OCI-LY3 (cell line): ENCODE results near the gene MSI2.

Experiments used
- H2AFZ ChIP-seq: fragments of 200-600, 300-600 bp; shearing (Covaris generic); 2 replicates; pipeline ENCODE4 v1.6.0; 2014; ENCODE audit warnings: antibody characterized with exemption, low read depth, low read length
- H3K27ac ChIP-seq: fragments of 200-600, 300-600 bp; sonication (generic); 2 replicates; pipeline ENCODE4 v1.5.1; 2014; ENCODE audit warnings: mild to moderate bottlenecking, low read length, moderate library complexity, mixed read lengths
- H3K27me3 ChIP-seq: fragments of 200-600, 300-600 bp; sonication (generic); 2 replicates; pipeline ENCODE4 v1.6.1; 2014; ENCODE audit warnings: low read depth, low read length, mixed read lengths
- H3K36me3 ChIP-seq: fragments of 200-600, 300-600 bp; sonication (generic); replicated peaks from 2 replicates; pipeline ENCODE3; 2014; ENCODE audit warnings: low read depth, low read length, mixed read lengths
- H3K4me1 ChIP-seq: fragments of 300-600, 200-600 bp; sonication (generic); 2 replicates; pipeline ENCODE4 v1.6.1; 2014; ENCODE audit warnings: low read length, mixed read lengths
- H3K4me2 ChIP-seq: fragments of 200-600, 300-600 bp; sonication (generic); 2 replicates; pipeline ENCODE4 v1.6.1; 2014; ENCODE audit warnings: low read length, mixed read lengths
- H3K4me3 ChIP-seq: fragments of 300-600, 200-600 bp; sonication (generic); 2 replicates; pipeline ENCODE4 v1.5.1; 2014; ENCODE audit warnings: antibody characterized with exemption, mild to moderate bottlenecking, low read length, moderate library complexity
- H3K79me2 ChIP-seq: fragments of 300-600, 200-600 bp; shearing (Covaris generic); 2 replicates; pipeline ENCODE4 v1.6.1; 2014; ENCODE audit warnings: mild to moderate bottlenecking, low read length, mixed read lengths
- H3K9ac ChIP-seq: fragments of 300-600, 200-600 bp; shearing (Covaris generic); 2 replicates; pipeline ENCODE4 v1.6.0; 2014; ENCODE audit warnings: mild to moderate bottlenecking, low read length, moderate library complexity
- H3K9me3 ChIP-seq: fragments of 200-600, 300-600 bp; shearing (Covaris generic); 2 replicates; pipeline ENCODE4 v1.6.1; 2014; ENCODE audit warnings: low read length, mixed read lengths; ENCODE audit not compliant: insufficient read depth
- H4K20me1 ChIP-seq: fragments of 200-600, 300-600 bp; sonication (generic); 2 replicates; pipeline ENCODE4 v1.6.1; 2016; ENCODE audit warnings: low read length, mixed read lengths; ENCODE audit not compliant: insufficient read depth
- EZH2phosphoT487 ChIP-seq: fragments of 200-600 bp; shearing (Covaris generic); IDR thresholded peaks from 2 replicates; pipeline ENCODE4 v1.6.1; 2018; ENCODE audit warnings: antibody characterized with exemption, mixed run types, low read depth
- TF ChIP-seq, protein P1 (sequence below): fragments of 200-600, 300-600 bp; sonication (generic); IDR thresholded peaks from 2 replicates; pipeline ENCODE4 v1.5.1; 2014; ENCODE audit warnings: antibody characterized with exemption, low read length, low read depth

Gene MSI2

DNA sequence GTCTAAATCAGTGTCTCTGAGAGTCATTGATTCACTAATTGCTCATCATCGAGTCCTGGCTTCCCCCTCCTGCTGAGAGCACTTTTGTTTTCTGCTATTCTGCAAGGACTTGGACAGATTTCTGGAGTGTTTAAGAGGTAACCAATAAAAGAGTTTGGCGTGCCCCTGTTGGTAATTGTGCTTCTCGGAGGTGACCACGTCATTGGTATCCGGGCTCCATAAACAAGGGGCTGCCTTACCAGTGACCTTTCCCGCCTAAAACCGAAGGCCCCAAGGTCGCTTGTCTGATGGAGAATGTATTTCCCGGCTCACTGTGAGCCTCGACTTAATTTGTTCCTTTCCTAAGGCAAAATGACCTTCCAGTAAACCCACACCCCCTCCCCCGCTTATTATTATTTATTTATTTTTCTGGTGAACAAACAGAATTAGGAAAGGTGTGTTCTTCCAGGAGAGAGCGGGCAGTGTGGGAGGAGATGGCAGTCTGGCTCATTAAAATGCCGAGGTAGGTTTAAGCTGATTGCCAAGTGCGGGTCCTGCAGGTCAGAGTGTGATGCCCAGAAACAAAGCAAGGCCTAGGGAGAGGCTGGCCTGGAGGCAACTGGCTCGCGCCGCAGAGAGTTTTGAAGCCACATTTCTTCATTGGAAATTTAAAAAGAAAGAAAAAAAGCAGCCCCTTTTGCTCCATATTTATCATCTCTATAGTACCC lies 30.2 kb downstream of the MSI2 start:
- Histone ChIP-seq H3K4me3 (no peak overlapping the region), H3K27me3 (no peaks in the 10 kb centered on the region), H3K4me1 (peaks cover 8% of the 10 kb centered on the region), H3K4me2 (no peak overlapping the region), H4K20me1 (peaks cover 33% of the 10 kb centered on the region), H3K79me2 (peaks cover 31% of the 10 kb centered on the region; the same call in 1 of the 2 replicates), H2AFZ (no peak overlapping the region), H3K36me3 (peaks cover 11% of the 10 kb centered on the region), H3K9ac (no peak overlapping the region), H3K9me3 (no peaks in the 10 kb centered on the region), H3K27ac (no peak overlapping the region)
- TF ChIP-seq EZH2phosphoT487 = no peak
- TF ChIP-seq, protein P1, sequence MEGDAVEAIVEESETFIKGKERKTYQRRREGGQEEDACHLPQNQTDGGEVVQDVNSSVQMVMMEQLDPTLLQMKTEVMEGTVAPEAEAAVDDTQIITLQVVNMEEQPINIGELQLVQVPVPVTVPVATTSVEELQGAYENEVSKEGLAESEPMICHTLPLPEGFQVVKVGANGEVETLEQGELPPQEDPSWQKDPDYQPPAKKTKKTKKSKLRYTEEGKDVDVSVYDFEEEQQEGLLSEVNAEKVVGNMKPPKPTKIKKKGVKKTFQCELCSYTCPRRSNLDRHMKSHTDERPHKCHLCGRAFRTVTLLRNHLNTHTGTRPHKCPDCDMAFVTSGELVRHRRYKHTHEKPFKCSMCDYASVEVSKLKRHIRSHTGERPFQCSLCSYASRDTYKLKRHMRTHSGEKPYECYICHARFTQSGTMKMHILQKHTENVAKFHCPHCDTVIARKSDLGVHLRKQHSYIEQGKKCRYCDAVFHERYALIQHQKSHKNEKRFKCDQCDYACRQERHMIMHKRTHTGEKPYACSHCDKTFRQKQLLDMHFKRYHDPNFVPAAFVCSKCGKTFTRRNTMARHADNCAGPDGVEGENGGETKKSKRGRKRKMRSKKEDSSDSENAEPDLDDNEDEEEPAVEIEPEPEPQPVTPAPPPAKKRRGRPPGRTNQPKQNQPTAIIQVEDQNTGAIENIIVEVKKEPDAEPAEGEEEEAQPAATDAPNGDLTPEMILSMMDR = no peak

DNA sequence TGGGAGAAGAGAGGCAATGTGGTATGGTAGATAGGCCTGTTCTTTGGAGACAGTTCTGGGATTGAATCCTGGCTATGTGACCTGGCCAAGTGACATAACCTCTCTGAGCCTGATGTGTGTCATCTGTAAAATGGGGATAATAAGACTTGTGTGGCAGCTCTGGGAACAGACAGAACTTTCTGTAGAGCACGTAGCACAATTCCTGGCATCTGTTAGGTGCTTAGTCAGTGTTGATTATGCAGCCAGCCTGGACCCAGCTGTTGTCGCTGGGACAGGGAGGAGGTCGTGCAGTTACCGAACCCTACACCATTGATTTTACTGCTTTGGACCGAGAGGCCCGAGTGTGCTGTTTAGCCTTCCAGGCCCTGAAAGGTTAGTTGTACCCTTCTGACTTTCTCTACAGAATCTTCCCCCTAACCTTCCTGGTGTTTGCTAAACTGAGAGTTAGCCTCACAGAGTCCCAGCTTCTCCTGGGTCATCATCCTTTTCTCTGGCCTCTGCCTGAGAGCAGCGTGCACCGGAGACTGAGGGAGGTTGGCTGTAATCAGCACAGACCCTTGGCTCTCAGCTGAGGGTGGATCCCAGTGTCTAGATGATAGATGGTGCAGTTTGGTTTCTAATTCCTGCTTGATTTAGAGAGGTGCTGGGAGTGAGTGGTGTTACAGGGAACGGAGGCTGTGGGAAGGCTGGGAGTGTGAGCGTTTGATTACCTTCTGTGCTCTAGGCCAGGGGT lies 31.9 kb downstream of the MSI2 start:
- Histone ChIP-seq H3K4me2 (no peak overlapping the region), H3K79me2 (peaks cover 33% of the 10 kb centered on the region; the same call in 1 of the 2 replicates), H3K9me3 (no peaks in the 10 kb centered on the region), H3K4me1 (peaks cover 8% of the 10 kb centered on the region), H3K9ac (no peak overlapping the region), H3K27me3 (no peaks in the 10 kb centered on the region), H2AFZ (no peak overlapping the region), H3K27ac (no peak overlapping the region), H4K20me1 (peaks cover 40% of the 10 kb centered on the region), H3K36me3 (peaks cover 10% of the 10 kb centered on the region), H3K4me3 (no peak overlapping the region)
- TF ChIP-seq, protein P1 = no peak
- no peak for TF ChIP-seq EZH2phosphoT487

DNA sequence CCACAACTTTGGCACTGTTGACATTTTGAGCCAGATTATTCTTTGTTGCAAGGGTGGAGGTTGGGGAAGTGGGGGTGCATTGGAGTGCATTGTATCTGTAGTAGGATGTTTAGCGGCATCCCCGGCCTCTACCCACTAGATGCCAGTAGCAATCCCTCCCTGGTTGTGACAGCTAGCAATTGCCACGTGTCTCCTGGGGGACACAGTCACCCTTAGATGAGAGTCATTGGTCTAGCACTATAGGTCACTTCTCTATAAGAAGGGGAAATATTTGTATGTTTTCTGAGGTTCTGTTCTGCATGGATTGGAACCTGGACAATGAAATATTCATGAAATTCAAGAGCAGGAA lies 32.4 kb downstream of the MSI2 start:
- H3K9me3 ChIP-seq = no peaks in the 10 kb centered on the region
- H3K79me2 ChIP-seq = peaks cover 33% of the 10 kb centered on the region; the same call in 1 of the 2 replicates
- TF ChIP-seq, protein P1 = no peak
- TF ChIP-seq EZH2phosphoT487 = no peak
- no peaks in the 10 kb centered on the region for H3K27me3 ChIP-seq
- H2AFZ ChIP-seq = no peak overlapping the region
- peaks cover 37% of the 10 kb centered on the region for H4K20me1 ChIP-seq
- H3K9ac ChIP-seq = no peak overlapping the region
- no peak overlapping the region for H3K27ac ChIP-seq
- no peak overlapping the region for H3K4me3 ChIP-seq
- peaks cover 8% of the 10 kb centered on the region for H3K4me1 ChIP-seq
- peaks cover 7% of the 10 kb centered on the region for H3K36me3 ChIP-seq
- H3K4me2 ChIP-seq = no peak overlapping the region

DNA sequence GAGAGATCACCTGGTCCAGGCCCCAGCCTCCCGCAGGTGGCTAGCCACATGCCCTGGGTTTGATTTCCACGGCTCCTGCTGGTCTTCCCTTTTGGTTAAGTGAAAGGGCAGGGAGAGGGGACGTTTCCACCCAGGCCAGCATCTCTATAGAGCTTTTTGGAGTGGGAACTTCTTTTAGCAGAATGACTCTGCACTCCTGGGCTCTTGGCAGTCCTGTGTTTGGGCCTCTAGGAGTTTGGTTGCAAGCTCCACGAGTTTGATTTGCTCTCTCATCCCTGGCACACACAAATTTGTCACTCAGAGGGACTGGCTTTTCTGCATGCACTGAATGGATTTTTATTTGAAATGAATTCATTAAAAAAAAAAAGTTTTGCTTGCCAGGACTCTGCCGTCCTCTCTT lies 32.8 kb downstream of the MSI2 start:
- Histone ChIP-seq H3K4me2 (no peak overlapping the region), H3K4me3 (no peak overlapping the region), H3K27ac (no peak overlapping the region), H3K4me1 (peaks cover 8% of the 10 kb centered on the region), H2AFZ (no peak overlapping the region), H3K36me3 (peaks cover 7% of the 10 kb centered on the region), H4K20me1 (peaks cover 36% of the 10 kb centered on the region), H3K9ac (no peak overlapping the region), H3K79me2 (peaks cover 33% of the 10 kb centered on the region; the same call in 1 of the 2 replicates), H3K9me3 (no peaks in the 10 kb centered on the region), H3K27me3 (no peaks in the 10 kb centered on the region)
- TF ChIP-seq, protein P1 = no peak
- no peak for TF ChIP-seq EZH2phosphoT487
